Measurements from ENCODE around the gene SNRNP40. TPM values are rescaled to one million over a fixed set of nuclear protein-coding genes. Genes with fewer than 3 reads are reported as not detected.

Gene SNRNP40
- total and polyA plus RNA-seq, 8 donors: 33.9 to 78.6 (median 67.5) TPM

DNA sequence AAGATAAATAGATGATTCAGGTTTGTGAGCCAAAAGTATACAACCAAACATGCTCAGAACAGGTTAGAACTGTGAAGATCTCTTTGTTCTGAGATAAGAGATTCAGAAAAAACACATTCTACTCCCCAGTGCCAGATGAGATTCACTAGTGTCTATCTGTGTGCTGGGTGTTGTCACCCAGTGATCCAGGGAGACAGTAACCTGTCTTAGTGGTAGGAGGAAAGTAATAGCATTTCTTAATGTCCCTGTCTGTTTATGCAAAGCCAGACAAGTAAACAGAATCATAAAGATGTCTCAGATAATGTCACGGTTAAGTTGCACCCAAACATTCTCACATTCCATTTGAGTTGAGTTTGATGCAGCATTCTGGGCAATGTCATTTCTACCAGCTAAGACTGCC is 38.0 kb downstream of the SNRNP40 start:
- DNase-seq (no peak), ATAC-seq (no peak)
- no peak overlapping the region for H3K4me3 ChIP-seq
- TF ChIP-seq, protein P1, sequence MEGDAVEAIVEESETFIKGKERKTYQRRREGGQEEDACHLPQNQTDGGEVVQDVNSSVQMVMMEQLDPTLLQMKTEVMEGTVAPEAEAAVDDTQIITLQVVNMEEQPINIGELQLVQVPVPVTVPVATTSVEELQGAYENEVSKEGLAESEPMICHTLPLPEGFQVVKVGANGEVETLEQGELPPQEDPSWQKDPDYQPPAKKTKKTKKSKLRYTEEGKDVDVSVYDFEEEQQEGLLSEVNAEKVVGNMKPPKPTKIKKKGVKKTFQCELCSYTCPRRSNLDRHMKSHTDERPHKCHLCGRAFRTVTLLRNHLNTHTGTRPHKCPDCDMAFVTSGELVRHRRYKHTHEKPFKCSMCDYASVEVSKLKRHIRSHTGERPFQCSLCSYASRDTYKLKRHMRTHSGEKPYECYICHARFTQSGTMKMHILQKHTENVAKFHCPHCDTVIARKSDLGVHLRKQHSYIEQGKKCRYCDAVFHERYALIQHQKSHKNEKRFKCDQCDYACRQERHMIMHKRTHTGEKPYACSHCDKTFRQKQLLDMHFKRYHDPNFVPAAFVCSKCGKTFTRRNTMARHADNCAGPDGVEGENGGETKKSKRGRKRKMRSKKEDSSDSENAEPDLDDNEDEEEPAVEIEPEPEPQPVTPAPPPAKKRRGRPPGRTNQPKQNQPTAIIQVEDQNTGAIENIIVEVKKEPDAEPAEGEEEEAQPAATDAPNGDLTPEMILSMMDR (IDR thresholded peaks at IDR 0.05): no peak
- no peaks in the 10 kb centered on the region for H3K27me3 ChIP-seq
- peaks cover 0 to 73% of the 10 kb centered on the region in 2 donors for H3K36me3 ChIP-seq
- no peak overlapping the region for H3K27ac ChIP-seq
- intact Hi-C loops (cut with DNase I): no loop called here
- H3K9me3 ChIP-seq: no peaks in the 10 kb centered on the region
- H3K4me1 ChIP-seq: no peaks in the 10 kb centered on the region

DNA sequence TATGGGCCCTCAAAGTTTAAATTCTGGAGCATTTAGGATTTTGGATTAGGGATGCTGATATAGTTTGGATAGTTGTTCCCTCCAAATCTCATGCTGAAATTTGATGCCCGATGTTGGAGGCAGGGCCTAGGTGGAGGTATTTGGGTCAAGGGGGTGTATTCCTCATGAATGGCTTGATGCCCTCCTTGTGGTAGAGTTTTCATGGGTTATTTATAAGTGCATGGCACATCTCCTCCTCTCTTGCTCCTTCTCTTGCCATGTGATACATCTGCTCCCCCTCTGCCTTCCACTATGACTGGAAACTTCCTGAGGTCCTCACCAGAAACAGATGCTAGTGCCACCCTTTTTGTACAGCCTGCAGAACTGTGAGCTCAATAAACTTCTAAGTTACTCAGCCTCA is 39.4 kb downstream of the SNRNP40 start:
- TF ChIP-seq, protein P1 (IDR thresholded peaks at IDR 0.05): no peak
- Histone ChIP-seq H3K4me3 (no peak overlapping the region), H3K9me3 (no peaks in the 10 kb centered on the region), H3K27me3 (no peaks in the 10 kb centered on the region), H3K36me3 (peaks cover 0 to 59% of the 10 kb centered on the region in 2 donors), H3K4me1 (no peaks in the 10 kb centered on the region), H3K27ac (no peak overlapping the region)
- intact Hi-C loops (cut with DNase I): no loop called here
- DNase-seq: no peak
- ATAC-seq: no peak

DNA sequence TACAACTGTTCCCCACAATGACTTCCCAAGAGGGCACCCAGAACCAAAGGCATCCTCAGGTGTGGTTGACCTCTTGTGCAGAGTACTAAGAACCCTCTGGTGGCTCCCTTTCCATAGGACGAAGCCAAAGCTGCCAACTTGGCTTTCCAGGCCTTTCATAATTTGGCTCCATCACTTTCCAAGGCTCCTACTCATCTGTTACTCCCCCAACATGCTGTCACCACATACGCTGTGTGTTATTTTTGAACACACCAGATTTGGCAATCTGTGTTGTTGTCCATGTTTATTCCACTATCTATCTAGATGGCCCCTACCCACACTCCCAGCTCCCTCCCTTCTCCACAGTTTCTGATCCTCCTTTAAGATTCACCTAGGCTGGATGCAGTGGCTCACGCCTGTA is 46.7 kb downstream of the SNRNP40 start:
- ATAC-seq (no peak), DNase-seq (no peak)
- Histone ChIP-seq H3K27ac (no peak overlapping the region), H3K4me1 (no peaks in the 10 kb centered on the region), H3K27me3 (no peaks in the 10 kb centered on the region), H3K9me3 (no peaks in the 10 kb centered on the region), H3K36me3 (no peaks in the 10 kb centered on the region), H3K4me3 (no peak overlapping the region)
- TF ChIP-seq, protein P1 (IDR thresholded peaks at IDR 0.05): no peak
- intact Hi-C loops (cut with DNase I): no loop called here

DNA sequence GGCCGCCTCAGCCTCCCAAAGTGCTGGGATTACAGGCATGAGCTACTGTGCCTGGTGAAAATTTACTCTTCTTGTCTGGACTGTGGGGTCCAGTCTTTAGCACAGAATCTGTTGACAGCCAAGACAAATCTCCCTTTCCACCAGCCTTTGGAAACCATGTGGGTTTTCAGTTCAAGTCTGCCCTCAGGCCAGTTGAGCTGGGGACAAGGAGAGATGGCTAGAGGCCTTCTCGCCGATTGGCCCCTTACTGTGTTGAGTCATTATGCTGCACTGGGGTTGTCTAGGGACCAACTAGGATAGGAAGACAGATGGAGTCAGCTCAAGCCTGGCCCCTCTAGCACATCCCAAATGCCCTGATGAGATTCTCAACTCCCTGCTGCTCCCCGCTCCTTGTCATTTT is 48.3 kb downstream of the SNRNP40 start:
- intact Hi-C loops (cut with DNase I): no loop called here
- no peak for ATAC-seq
- DNase-seq: no peak
- Histone ChIP-seq H3K27ac (no peak overlapping the region), H3K27me3 (no peaks in the 10 kb centered on the region), H3K36me3 (no peaks in the 10 kb centered on the region), H3K4me1 (no peaks in the 10 kb centered on the region), H3K9me3 (no peaks in the 10 kb centered on the region), H3K4me3 (no peak overlapping the region)
- TF ChIP-seq, protein P1 (IDR thresholded peaks at IDR 0.05): no peak

DNA sequence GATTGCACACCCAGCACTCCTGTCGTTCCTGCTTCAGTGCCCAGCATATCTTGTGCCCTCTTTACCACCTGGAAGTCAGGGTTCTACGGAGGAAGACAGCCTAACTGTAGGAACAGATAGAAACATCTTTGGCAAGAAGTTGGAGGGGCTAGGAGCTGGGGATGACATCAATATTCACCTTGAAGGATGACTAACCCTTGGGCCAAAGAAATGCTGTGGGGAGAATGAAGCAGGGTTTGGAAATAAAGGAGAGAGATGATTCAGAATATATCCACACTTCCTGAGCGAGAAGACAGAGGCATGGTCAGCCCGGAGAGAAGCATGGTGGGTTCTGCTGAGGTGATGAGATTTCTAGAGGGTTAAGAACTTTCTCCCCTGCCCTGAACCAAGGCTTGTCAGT is 52.3 kb downstream of the SNRNP40 start:
- no peak overlapping the region for H3K4me3 ChIP-seq
- H3K4me1 ChIP-seq: peaks cover 0 to 6% of the 10 kb centered on the region in 2 donors
- ATAC-seq (no peak), DNase-seq (no peak)
- intact Hi-C loops (cut with DNase I): no loop called here
- no peak overlapping the region for H3K27ac ChIP-seq
- peaks cover 15 to 31% of the 10 kb centered on the region in 2 donors for H3K27me3 ChIP-seq
- TF ChIP-seq, protein P1 (IDR thresholded peaks at IDR 0.05): no peak
- no peaks in the 10 kb centered on the region for H3K9me3 ChIP-seq
- no peaks in the 10 kb centered on the region for H3K36me3 ChIP-seq
